ENCODE data around the gene LSM14A. TPM values are rescaled to one million over a fixed set of nuclear protein-coding genes. Genes with fewer than 3 reads are reported as not detected.
"Not testable (repeated sequence)": the region's sequence is repeated elsewhere in the genome, so short reads cannot be mapped to it uniquely, and the experiment has no call there.

Gene LSM14A
- total RNA-seq, 3 donors from 2014 or later = 72.5 to 111 (median 85.6) TPM

DNA sequence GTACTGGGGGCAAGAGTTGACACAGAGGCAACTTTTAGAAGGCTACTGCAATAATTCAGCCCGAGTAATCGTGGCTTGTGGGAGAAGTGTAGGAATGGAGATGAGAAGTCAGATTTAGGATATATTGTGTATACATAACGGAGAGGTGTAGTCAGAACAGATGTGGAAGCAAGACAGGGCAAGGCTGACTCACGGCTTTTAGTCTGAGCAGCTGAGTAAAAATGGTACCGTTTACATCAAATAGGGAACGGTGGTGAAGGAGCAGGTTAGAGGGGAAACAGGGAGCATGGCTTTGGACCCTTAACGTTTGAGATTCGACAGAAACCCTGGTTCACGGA, 796 bp upstream of the LSM14A start:
- H3K9me3 ChIP-seq = no peaks in the 10 kb centered on the region
- DNase-seq (no peak), ATAC-seq (no peak)
- intact Hi-C loops (cut with DNase I, micrococcal nuclease) = no loop called here
- no peaks in the 10 kb centered on the region for H3K36me3 ChIP-seq (ENCODE audit: low read depth)
- TF ChIP-seq, protein P1, sequence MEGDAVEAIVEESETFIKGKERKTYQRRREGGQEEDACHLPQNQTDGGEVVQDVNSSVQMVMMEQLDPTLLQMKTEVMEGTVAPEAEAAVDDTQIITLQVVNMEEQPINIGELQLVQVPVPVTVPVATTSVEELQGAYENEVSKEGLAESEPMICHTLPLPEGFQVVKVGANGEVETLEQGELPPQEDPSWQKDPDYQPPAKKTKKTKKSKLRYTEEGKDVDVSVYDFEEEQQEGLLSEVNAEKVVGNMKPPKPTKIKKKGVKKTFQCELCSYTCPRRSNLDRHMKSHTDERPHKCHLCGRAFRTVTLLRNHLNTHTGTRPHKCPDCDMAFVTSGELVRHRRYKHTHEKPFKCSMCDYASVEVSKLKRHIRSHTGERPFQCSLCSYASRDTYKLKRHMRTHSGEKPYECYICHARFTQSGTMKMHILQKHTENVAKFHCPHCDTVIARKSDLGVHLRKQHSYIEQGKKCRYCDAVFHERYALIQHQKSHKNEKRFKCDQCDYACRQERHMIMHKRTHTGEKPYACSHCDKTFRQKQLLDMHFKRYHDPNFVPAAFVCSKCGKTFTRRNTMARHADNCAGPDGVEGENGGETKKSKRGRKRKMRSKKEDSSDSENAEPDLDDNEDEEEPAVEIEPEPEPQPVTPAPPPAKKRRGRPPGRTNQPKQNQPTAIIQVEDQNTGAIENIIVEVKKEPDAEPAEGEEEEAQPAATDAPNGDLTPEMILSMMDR (IDR thresholded peaks at IDR 0.05) = no peak
- H3K4me3 ChIP-seq = peak overlapping the region; percentile 94
- H3K4me1 ChIP-seq (ENCODE audit: low read depth) = peaks cover 27% of the 10 kb centered on the region

DNA sequence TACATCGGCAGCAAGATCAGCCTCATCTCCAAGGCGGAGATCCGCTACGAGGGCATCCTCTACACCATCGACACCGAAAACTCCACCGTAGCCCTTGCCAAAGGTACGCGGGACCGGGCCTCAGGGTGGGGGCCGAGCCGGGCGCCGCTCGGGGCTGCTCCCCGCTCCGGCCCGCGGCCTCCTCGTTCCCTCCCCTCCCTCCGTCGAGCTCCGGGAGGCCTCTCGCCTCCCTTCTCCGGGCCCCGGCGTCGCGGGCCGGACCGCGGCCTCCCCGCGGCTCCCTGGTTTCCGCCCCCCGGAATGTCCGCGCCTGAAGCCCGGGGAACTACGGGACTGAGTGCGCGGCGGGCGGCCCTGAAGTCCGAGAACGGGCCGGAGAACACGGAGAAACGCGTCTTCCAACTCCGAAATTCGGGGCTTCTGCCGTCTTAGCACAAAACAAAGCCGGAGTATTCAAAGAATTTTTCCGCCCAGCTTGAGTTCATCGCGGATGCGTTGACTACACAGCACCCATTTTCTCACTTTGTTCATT, 423 bp downstream of the LSM14A start:
- intact Hi-C loops (cut with DNase I, micrococcal nuclease) = no loop called here
- Histone ChIP-seq H3K36me3 (ENCODE audit: low read depth) (no peaks in the 10 kb centered on the region), H3K4me1 (ENCODE audit: low read depth) (peaks cover 38% of the 10 kb centered on the region), H3K9me3 (no peaks in the 10 kb centered on the region), H3K4me3 (peak overlapping the region; percentile 94)
- peak in 1 of 3 donors; percentile 34 for DNase-seq
- TF ChIP-seq, protein P1 (IDR thresholded peaks at IDR 0.05) = no peak
- peak; percentile 61 for ATAC-seq

DNA sequence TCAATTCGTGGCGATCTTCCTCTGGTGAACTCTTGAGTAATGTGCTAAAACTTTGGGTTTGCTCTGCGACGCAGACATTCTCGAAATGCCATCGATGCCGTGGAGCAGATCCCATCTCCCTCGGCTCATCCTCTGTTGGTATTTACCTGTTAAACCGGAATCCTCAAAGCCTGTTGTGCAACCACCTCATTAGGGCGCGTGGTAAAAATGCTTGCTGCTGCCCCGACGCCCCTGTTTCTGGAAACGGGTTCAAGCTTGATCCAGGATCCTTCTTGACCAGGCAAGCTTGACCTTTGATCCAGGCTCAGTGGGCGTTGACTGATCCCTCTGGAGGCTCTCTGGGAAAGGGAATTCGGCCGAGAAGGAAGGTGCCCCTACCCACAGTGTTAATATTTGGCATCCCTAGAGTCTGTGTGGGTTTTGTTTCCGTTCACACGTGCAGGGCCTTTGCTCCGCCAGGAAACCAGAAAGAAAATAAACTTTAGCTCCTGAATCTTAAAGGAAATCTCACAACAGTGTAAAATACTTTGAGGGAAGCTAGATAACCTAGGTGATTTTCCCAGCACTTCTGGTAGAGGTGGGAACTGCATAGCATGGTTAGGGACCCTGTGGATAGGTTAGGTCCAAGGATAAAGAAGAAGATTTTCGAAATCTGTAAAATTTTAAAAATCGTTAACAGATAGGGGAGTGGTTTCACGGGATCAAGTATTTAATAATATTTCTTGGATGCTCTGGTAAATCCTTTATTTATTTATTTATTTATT, 1.1 kb downstream of the LSM14A start:
- no peaks in the 10 kb centered on the region for H3K36me3 ChIP-seq (ENCODE audit: low read depth)
- intact Hi-C loops (cut with DNase I, micrococcal nuclease) = no loop called here
- H3K4me1 ChIP-seq (ENCODE audit: low read depth) = peaks cover 44% of the 10 kb centered on the region
- DNase-seq (peak; percentile 64 to 78 (median 72)), ATAC-seq (peak; percentile 38)
- TF ChIP-seq, protein P1 (IDR thresholded peaks at IDR 0.05) = no peak
- H3K4me3 ChIP-seq = peak overlapping the region; percentile 94
- H3K9me3 ChIP-seq = no peaks in the 10 kb centered on the region

DNA sequence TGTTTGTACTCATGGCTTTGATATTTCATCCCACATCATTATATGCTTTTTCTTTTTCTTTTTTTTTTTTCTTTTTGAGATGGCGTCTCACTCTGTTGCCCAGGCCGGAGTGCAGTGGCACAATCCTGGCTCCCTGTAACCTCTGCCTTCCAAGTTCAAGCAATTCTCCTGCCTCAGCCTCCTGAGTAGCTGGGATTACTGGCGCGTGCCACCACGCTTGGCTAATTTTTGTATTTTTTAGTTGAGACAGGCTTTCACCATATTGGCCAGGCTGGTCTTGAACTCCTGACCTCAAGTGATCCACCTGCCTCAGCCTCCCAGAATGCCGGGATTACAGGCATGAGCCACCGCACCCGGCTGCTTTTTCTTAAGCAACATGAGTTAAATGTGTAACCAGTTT, 2.9 kb downstream of the LSM14A start:
- DNase-seq; H3K4me3 ChIP-seq; intact Hi-C loops (cut with DNase I, micrococcal nuclease); H3K36me3 ChIP-seq (ENCODE audit: low read depth); H3K9me3 ChIP-seq; ATAC-seq: not testable (repeated sequence)
- H3K4me1 ChIP-seq (ENCODE audit: low read depth) = peaks cover 58% of the 10 kb centered on the region

DNA sequence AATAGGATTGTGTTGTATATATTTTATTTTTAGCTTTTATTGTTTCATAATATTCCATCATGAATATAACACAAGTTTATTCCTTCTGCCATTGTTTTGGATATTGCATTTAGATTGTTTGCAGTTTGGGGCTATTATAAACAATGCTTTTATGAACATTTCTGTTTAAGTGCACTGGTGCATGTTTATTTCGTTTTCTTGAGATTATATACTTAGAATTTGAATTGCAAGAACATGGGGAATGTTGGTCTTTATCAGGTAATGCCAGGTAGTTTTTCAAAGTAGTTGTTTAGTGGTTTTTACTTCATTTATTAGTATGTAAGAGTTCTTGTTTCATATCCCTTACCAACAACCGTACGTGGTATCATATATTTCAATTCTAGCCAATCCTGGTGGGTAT, 4.3 kb downstream of the LSM14A start:
- no peak overlapping the region for H3K4me3 ChIP-seq
- DNase-seq = no peak
- H3K4me1 ChIP-seq (ENCODE audit: low read depth) = peaks cover 58% of the 10 kb centered on the region
- ATAC-seq = no peak
- TF ChIP-seq, protein P1 (IDR thresholded peaks at IDR 0.05) = no peak
- no peaks in the 10 kb centered on the region for H3K9me3 ChIP-seq
- intact Hi-C loops (cut with DNase I, micrococcal nuclease) = no loop called here
- H3K36me3 ChIP-seq (ENCODE audit: low read depth) = no peaks in the 10 kb centered on the region

DNA sequence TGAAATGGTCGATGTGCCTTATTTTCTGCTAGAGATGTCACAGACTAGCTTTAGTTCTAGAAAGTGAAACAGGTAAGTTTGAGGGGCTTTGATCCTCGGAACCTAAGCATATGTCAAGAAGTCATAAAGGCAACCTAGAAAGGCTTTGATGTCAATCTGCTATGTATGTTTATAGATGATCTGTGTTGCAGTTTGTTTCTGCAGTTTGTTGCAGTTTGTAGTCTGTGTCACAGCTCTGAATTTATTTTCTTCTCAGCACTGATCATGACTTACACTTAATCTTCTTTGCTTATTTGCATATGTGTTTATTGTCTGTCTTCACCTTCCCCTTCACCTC, 5.9 kb downstream of the LSM14A start:
- ATAC-seq = peak; percentile 47
- Histone ChIP-seq H3K4me1 (ENCODE audit: low read depth) (peaks cover 58% of the 10 kb centered on the region), H3K4me3 (no peak overlapping the region), H3K9me3 (no peaks in the 10 kb centered on the region), H3K36me3 (ENCODE audit: low read depth) (no peaks in the 10 kb centered on the region)
- intact Hi-C loops (cut with DNase I, micrococcal nuclease) = no loop called here
- TF ChIP-seq, protein P1 (IDR thresholded peaks at IDR 0.05) = no peak
- no peak for DNase-seq
